ENCODE results near the gene MPI.

- TF ChIP-seq CTCF (IDR thresholded peaks at IDR 0.05; ENCODE audit: low read depth, low read length) (no peak), POLR2A (IDR thresholded peaks at IDR 0.05; ENCODE audit: extremely low read depth, insufficient read length) (no peak), MYC (IDR thresholded peaks at IDR 0.05; ENCODE audit: low read depth, low read length) (no peak)
Measured at GRCh38 chr15:74902295-74903075, 12.6 kb downstream of the MPI start.

Data from NB4 (cell line).